Gastrocnemius medialis (tissue), 4 donors: ENCODE results near the gene BCS1L. TPM values are rescaled to one million over a fixed set of nuclear protein-coding genes. Genes with fewer than 3 reads are reported as not detected.

Source experiments
- ATAC-seq, 2 donors: fragments of 150-250 bp; one replicate each; pipeline ENCODE4 v1.9.1; 2016
- DNase-seq, 2 donors: peaks; one replicate each; pipeline ENCODE4 v3.0.0-alpha.2; 2019
- H3K27ac ChIP-seq, 4 donors: fragments of 200-600 bp; sonication (generic); 1 replicate in 1 of 4; 2 replicates in 3 of 4; pipeline ENCODE4 v1.5.1; 2016 to 2018; ENCODE audit warnings: mild to moderate bottlenecking in 2 of 4, moderate library complexity in 1 of 4
- H3K27me3 ChIP-seq, 3 donors: fragments of 200-600 bp; sonication (generic) in 2 of 3; 1 replicate in 1 of 3; 2 replicates in 2 of 3; pipeline versions ENCODE4 v1.5.1 to v1.6.0; 2016 to 2019; ENCODE audit warnings: mild to moderate bottlenecking in 1 of 3, moderate library complexity in 1 of 3
- H3K36me3 ChIP-seq, 2 donors: fragments of 200-600 bp; sonication (generic) in 1 of 2; one replicate each; pipeline ENCODE4 v1.5.1; 2017 to 2018
- H3K4me1 ChIP-seq, 2 donors: fragments of 200-600 bp; sonication (generic) in 1 of 2; one replicate each; pipeline ENCODE4 v1.5.1; 2016 to 2017; ENCODE audit warnings: mild to moderate bottlenecking in 2 of 2
- H3K4me3 ChIP-seq, 4 donors: fragments of 200-600 bp; sonication (generic) in 3 of 4; 1 replicate in 1 of 4; 2 replicates in 3 of 4; pipeline ENCODE4 v1.5.1; 2016 to 2019; ENCODE audit warnings: mild to moderate bottlenecking in 2 of 4
- H3K9me3 ChIP-seq, 3 donors: fragments of 200-600 bp; sonication (generic) in 2 of 3; 1 replicate in 1 of 3; 2 replicates in 2 of 3; pipeline ENCODE4 v1.5.1; 2016 to 2019
- CTCF ChIP-seq, 5 experiments: fragments of 450-650 bp in 3 of 5; fragments of 200-600 bp in 2 of 5; sonication (generic) in 2 of 5; IDR thresholded peaks in 4 of 5; conservative IDR thresholded peaks in 1 of 5; 1 replicate in 4 of 5; 2 replicates in 1 of 5; pipeline ENCODE4 v1.5.1; 2016 to 2019; ENCODE audit warnings: antibody characterized with exemption in 5 of 5, mild to moderate bottlenecking in 3 of 5, moderate library complexity in 3 of 5
- POLR2A ChIP-seq, 2 donors: fragments of 450-650 bp; IDR thresholded peaks; one replicate each; pipeline ENCODE4 v1.6.1; 2017; ENCODE audit warnings: antibody characterized with exemption in 2 of 2, mild to moderate bottlenecking in 2 of 2, moderate library complexity in 2 of 2
- in situ Hi-C, 4 donors: fragments of 200-750 bp; cut with MboI; loops; one replicate each; pipeline versions ENCODE4 v1.15.0 to v1.8.0; 2017; ENCODE audit warnings: low sequenced_read_pairs in 4 of 4
- intact Hi-C: fragments of 100-400 bp; cut with DNase I; formaldehyde crosslinking; loops from one replicate; pipeline ENCODE4 v1.15.1; 2023; ENCODE audit warnings: low total_unique reads
- total RNA-seq, 4 donors: library from RNA; depleted of rRNA; stranded (reverse); fragments of >200 nt; gene quantifications; one replicate each; pipeline versions ENCODE4 v1.1.0 to v1.2.3, GENCODE V29; 2016

Gene BCS1L
- total RNA-seq, 4 donors from 2014 or later, result 19.6 to 46.9 (median 22.4) TPM

DNA sequence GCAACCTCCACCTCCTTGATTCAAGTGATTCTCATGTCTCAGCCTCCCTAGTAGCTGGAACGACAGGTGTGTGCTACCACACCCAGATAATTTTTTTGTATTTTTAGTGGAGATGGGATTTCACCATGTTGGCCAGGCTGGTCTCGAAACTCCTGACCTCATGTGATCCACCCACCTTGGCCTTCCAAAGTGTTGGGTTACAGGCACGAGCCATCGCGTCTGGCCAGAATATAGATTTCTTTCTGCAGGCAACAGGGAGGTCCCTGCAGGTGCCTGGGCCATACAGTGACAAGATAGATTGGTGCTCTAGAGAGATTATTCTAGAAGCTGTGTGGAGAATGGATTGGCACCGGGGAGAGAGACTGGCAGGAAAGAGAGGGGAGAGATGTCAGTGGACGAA lies 38.5 kb upstream of the BCS1L start:
- peaks cover 5 to 7% of the 10 kb centered on the region in 2 donors for H3K4me1 ChIP-seq
- peaks cover 0 to 58% of the 10 kb centered on the region in 2 donors for H3K36me3 ChIP-seq
- H3K27me3 ChIP-seq, result no peaks in the 10 kb centered on the region
- H3K9me3 ChIP-seq, result no peaks in the 10 kb centered on the region
- DNase-seq, result peak; percentile 22 to 71
- no peak overlapping the region for H3K4me3 ChIP-seq
- in situ Hi-C loops (no loop called here), intact Hi-C loops (no loop called here)
- no peak for TF ChIP-seq CTCF (IDR thresholded peaks at IDR 0.05 in 4 of 5, conservative IDR thresholded peaks at IDR 0.05 in 1 of 5)
- TF ChIP-seq POLR2A (IDR thresholded peaks at IDR 0.05), result no peak
- ATAC-seq, result peak; percentile 65 to 67
- H3K27ac ChIP-seq, result peak overlapping the region; percentile 49 to 72 (median 60)

GRCh38 chr2:218622606-218623365 lies 36.7 kb upstream of the BCS1L start:
- in situ Hi-C loops (no loop called here), intact Hi-C loops (no loop called here)
- TF ChIP-seq CTCF (IDR thresholded peaks at IDR 0.05 in 4 of 5, conservative IDR thresholded peaks at IDR 0.05 in 1 of 5) (no peak), POLR2A (IDR thresholded peaks at IDR 0.05) (no peak)
- no peaks in the 10 kb centered on the region for H3K27me3 ChIP-seq
- peak overlapping the region; percentile 6 to 72 (median 44) for H3K27ac ChIP-seq
- H3K36me3 ChIP-seq, result peaks cover 0 to 63% of the 10 kb centered on the region in 2 donors
- H3K4me1 ChIP-seq, result peaks cover 3 to 5% of the 10 kb centered on the region in 2 donors
- no peaks in the 10 kb centered on the region for H3K9me3 ChIP-seq
- DNase-seq, result no peak
- H3K4me3 ChIP-seq, result no peak overlapping the region
- ATAC-seq, result no peak

DNA sequence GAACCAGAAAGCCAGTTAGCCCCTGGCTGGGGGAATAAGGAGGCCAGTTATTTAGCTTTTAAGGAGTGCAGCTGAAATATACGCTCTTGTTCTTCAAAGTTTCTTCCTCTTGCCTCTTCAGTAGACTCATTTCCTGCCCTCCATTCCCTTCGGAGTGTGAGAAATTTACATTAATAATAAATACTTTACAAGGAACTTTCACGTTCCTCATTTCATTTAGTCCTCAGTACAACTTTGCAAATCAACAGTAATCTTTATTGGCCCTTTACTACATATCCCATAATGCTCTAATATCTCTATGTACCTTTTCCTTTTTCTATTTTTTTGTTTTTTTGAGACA lies 36.1 kb upstream of the BCS1L start:
- DNase-seq, result no peak
- Histone ChIP-seq H3K4me3 (no peak overlapping the region), H3K27me3 (no peaks in the 10 kb centered on the region), H3K4me1 (peaks cover 3 to 5% of the 10 kb centered on the region in 2 donors), H3K9me3 (no peaks in the 10 kb centered on the region), H3K27ac (peak overlapping the region in 3 of 4 donors; percentile 6 to 72 (median 39)), H3K36me3 (peaks cover 0 to 66% of the 10 kb centered on the region in 2 donors)
- in situ Hi-C loops (no loop called here), intact Hi-C loops (no loop called here)
- no peak for TF ChIP-seq POLR2A (IDR thresholded peaks at IDR 0.05)
- no peak for TF ChIP-seq CTCF (IDR thresholded peaks at IDR 0.05 in 4 of 5, conservative IDR thresholded peaks at IDR 0.05 in 1 of 5)
- ATAC-seq, result no peak

- DNase-seq (peak in 1 of 2 donors; percentile 42), ATAC-seq (peak; percentile 53 to 60)
- Histone ChIP-seq H3K4me3 (no peak overlapping the region), H3K9me3 (no peaks in the 10 kb centered on the region), H3K27me3 (no peaks in the 10 kb centered on the region), H3K27ac (peak overlapping the region; percentile 38 to 64 (median 62)), H3K36me3 (peaks cover 0 to 68% of the 10 kb centered on the region in 2 donors), H3K4me1 (peaks cover 3 to 5% of the 10 kb centered on the region in 2 donors)
- no peak for TF ChIP-seq POLR2A (IDR thresholded peaks at IDR 0.05)
- no peak for TF ChIP-seq CTCF (IDR thresholded peaks at IDR 0.05 in 4 of 5, conservative IDR thresholded peaks at IDR 0.05 in 1 of 5)
- intact Hi-C loops, result no loop called here
- in situ Hi-C loops, result no loop called here
Measured at GRCh38 chr2:218626369-218626768, 33.1 kb upstream of the BCS1L start.
